ENCODE measurements around the gene TMLHE.
"Not testable (repeated sequence)": the region's sequence is repeated elsewhere in the genome, so short reads cannot be mapped to it uniquely, and the experiment has no call there.

The TMLHE gene

GRCh38 chrX:155612312-155613224 is at the start of gene TMLHE, which contains the start of gene SPRY3:
Gene TMLHE, minus strand, starts transcription at chrX:155612952. Its CDS starts 67,676 bp downstream, at chrX:155545276.
Gene SPRY3, plus strand, starts transcription at chrX:155612586.
- in situ Hi-C loops (cut with MboI; ENCODE audit: low pct_unique_long_range_greater_than_20kb, low sequenced_read_pairs), result no loop called here
- DNase-seq, result peak; percentile 70

- in situ Hi-C loops (cut with MboI; ENCODE audit: low pct_unique_long_range_greater_than_20kb, low sequenced_read_pairs), result no loop called here
- peak; percentile 37 for DNase-seq
Observed at GRCh38 chrX:155662282-155662681, 49.5 kb upstream of the TMLHE start.

GRCh38 chrX:155645180-155645579 is 32.4 kb upstream of the TMLHE start:
- DNase-seq, result no peak
- in situ Hi-C loops (cut with MboI; ENCODE audit: low pct_unique_long_range_greater_than_20kb, low sequenced_read_pairs), result no loop called here

GRCh38 chrX:155643240-155643639 is 30.5 kb upstream of the TMLHE start:
- in situ Hi-C loops (cut with MboI; ENCODE audit: low pct_unique_long_range_greater_than_20kb, low sequenced_read_pairs), result no loop called here

GRCh38 chrX:155641371-155641770 is 28.6 kb upstream of the TMLHE start:
- DNase-seq; in situ Hi-C loops (cut with MboI; ENCODE audit: low pct_unique_long_range_greater_than_20kb, low sequenced_read_pairs): not testable (repeated sequence)

More at GRCh38 chrX:155643240-155643639, 30.5 kb upstream of the TMLHE start:
- no peak for DNase-seq

GRCh38 chrX:155637714-155638113 is 25.0 kb upstream of the TMLHE start:
- in situ Hi-C loops (cut with MboI; ENCODE audit: low pct_unique_long_range_greater_than_20kb, low sequenced_read_pairs), result no loop called here

GRCh38 chrX:155635019-155635418 is 22.3 kb upstream of the TMLHE start:
- DNase-seq; in situ Hi-C loops (cut with MboI; ENCODE audit: low pct_unique_long_range_greater_than_20kb, low sequenced_read_pairs): not testable (repeated sequence)

More at GRCh38 chrX:155637714-155638113, 25.0 kb upstream of the TMLHE start:
- no peak for DNase-seq

GRCh38 chrX:155632431-155633100 is 19.8 kb upstream of the TMLHE start:
- in situ Hi-C loops (cut with MboI; ENCODE audit: low pct_unique_long_range_greater_than_20kb, low sequenced_read_pairs), result no loop called here
- DNase-seq, result peak; percentile 38

- in situ Hi-C loops (cut with MboI; ENCODE audit: low pct_unique_long_range_greater_than_20kb, low sequenced_read_pairs); DNase-seq: not testable (repeated sequence)
Observed at GRCh38 chrX:155620110-155620509, 7.4 kb upstream of the TMLHE start.

- no peak for DNase-seq
- in situ Hi-C loops (cut with MboI; ENCODE audit: low pct_unique_long_range_greater_than_20kb, low sequenced_read_pairs), result no loop called here
Observed at GRCh38 chrX:155615938-155616337, 3.2 kb upstream of the TMLHE start.

- in situ Hi-C loops (cut with MboI; ENCODE audit: low pct_unique_long_range_greater_than_20kb, low sequenced_read_pairs), result no loop called here
Observed at GRCh38 chrX:155613927-155614559, 1.3 kb upstream of the TMLHE start.

GRCh38 chrX:155611302-155611701 is 1.4 kb downstream of the TMLHE start:
- in situ Hi-C loops (cut with MboI; ENCODE audit: low pct_unique_long_range_greater_than_20kb, low sequenced_read_pairs), result no loop called here
- peak; percentile 66 for DNase-seq

More at GRCh38 chrX:155613927-155614559, 1.3 kb upstream of the TMLHE start:
- no peak for DNase-seq

GRCh38 chrX:155592981-155593380 is 19.8 kb downstream of the TMLHE start:
- no peak for DNase-seq
- in situ Hi-C loops (cut with MboI; ENCODE audit: low pct_unique_long_range_greater_than_20kb, low sequenced_read_pairs), result no loop called here

- in situ Hi-C loops (cut with MboI; ENCODE audit: low pct_unique_long_range_greater_than_20kb, low sequenced_read_pairs), result no loop called here
- no peak for DNase-seq
Observed at GRCh38 chrX:155592331-155592730, 20.4 kb downstream of the TMLHE start.

- in situ Hi-C loops (cut with MboI; ENCODE audit: low pct_unique_long_range_greater_than_20kb, low sequenced_read_pairs), result no loop called here
- DNase-seq, result no peak
Observed at GRCh38 chrX:155577682-155578081, 35.1 kb downstream of the TMLHE start.

- in situ Hi-C loops (cut with MboI; ENCODE audit: low pct_unique_long_range_greater_than_20kb, low sequenced_read_pairs), result no loop called here
- no peak for DNase-seq
Observed at GRCh38 chrX:155563099-155563498, 49.7 kb downstream of the TMLHE start.

- DNase-seq, result no peak
- in situ Hi-C loops (cut with MboI; ENCODE audit: low pct_unique_long_range_greater_than_20kb, low sequenced_read_pairs), result no loop called here
Observed at GRCh38 chrX:155544881-155545280, 67.9 kb downstream of the TMLHE start.

- no peak for DNase-seq
- in situ Hi-C loops (cut with MboI; ENCODE audit: low pct_unique_long_range_greater_than_20kb, low sequenced_read_pairs), result no loop called here
Observed at GRCh38 chrX:155535866-155536265, 76.9 kb downstream of the TMLHE start.

- DNase-seq, result no peak
- in situ Hi-C loops (cut with MboI; ENCODE audit: low pct_unique_long_range_greater_than_20kb, low sequenced_read_pairs), result no loop called here
Observed at GRCh38 chrX:155534800-155535199, 78.0 kb downstream of the TMLHE start.

- in situ Hi-C loops (cut with MboI; ENCODE audit: low pct_unique_long_range_greater_than_20kb, low sequenced_read_pairs); DNase-seq: not testable (repeated sequence)
Observed at GRCh38 chrX:155527023-155527422, 85.7 kb downstream of the TMLHE start.
